ENCODE results near the gene AP3D1.

- TF ChIP-seq CTCF (IDR thresholded peaks at IDR 0.05; ENCODE audit: insufficient read depth, low read depth, low read length) (no peak), EZH2 (IDR thresholded peaks at IDR 0.05; ENCODE audit: insufficient read depth, low read length) (no peak)
Observed at GRCh38 chr19:2198317-2198716, 47.0 kb upstream of the AP3D1 start.

All from astrocyte (in vitro differentiated cells and primary cell).